Prostate gland (tissue), 2 donors: ENCODE results near the gene KAZN. TPM values are rescaled to one million over a fixed set of nuclear protein-coding genes. Genes with fewer than 3 reads are reported as not detected.

Experiments used
- DNase-seq: peaks from one replicate; pipeline ENCODE4 v3.0.0-alpha.2; 2019; ENCODE audit warnings: low spot score
- H3K27ac ChIP-seq, 2 donors: fragments of 200-600 bp; sonication (generic); 2 replicates each; pipeline ENCODE4 v1.5.1; 2017 to 2019
- H3K27me3 ChIP-seq: fragments of 200-600 bp; sonication (generic); replicated peaks from 2 replicates; pipeline ENCODE4 v1.5.1; 2019; ENCODE audit not compliant: insufficient read depth
- H3K36me3 ChIP-seq, 2 donors: fragments of 200-600 bp; sonication (generic); 1 replicate in 1 of 2; 2 replicates in 1 of 2; pipeline versions ENCODE4 v1.5.1 to v1.8.1; 2017 to 2019
- H3K4me1 ChIP-seq: fragments of 200-600 bp; sonication (generic); replicated peaks from 2 replicates; pipeline ENCODE4 v1.5.1; 2019
- H3K4me3 ChIP-seq, 2 donors: fragments of 200-600 bp; sonication (generic); 2 replicates each; pipeline ENCODE4 v1.5.1; 2017 to 2019
- H3K9me3 ChIP-seq: fragments of 200-600 bp; sonication (generic); 2 replicates; pipeline ENCODE4 v1.5.1; 2017
- CTCF ChIP-seq, 4 experiments: fragments of 200-600 bp in 2 of 4; fragments of 450-650 bp in 2 of 4; sonication (generic) in 2 of 4; IDR thresholded peaks; 1 replicate in 3 of 4; 2 replicates in 1 of 4; pipeline ENCODE4 v1.5.1; 2016 to 2019; ENCODE audit warnings: antibody characterized with exemption in 4 of 4, mild to moderate bottlenecking in 2 of 4, moderate library complexity in 2 of 4
- POLR2A ChIP-seq: fragments of 450-650 bp; IDR thresholded peaks from one replicate; pipeline ENCODE4 v1.6.1; 2016; ENCODE audit warnings: antibody characterized with exemption, mild to moderate bottlenecking
- POLR2AphosphoS5 ChIP-seq: sonication (generic); formaldehyde crosslinking; IDR thresholded peaks from one replicate; pipeline ENCODE4 v1.6.1; 2017; ENCODE audit warnings: antibody characterized with exemption
- WGBS: methylation state at CpG from one replicate; pipeline ENCODE4 v1.1.5; 2018; 5-methylcytosine and 5-hydroxymethylcytosine counted together
- intact Hi-C: fragments of 100-400 bp; cut with DNase I; formaldehyde crosslinking; loops from one replicate; pipeline ENCODE4 v1.14.2; 2022
- total RNA-seq, 2 donors: library from RNA; depleted of rRNA; stranded (reverse); fragments of >200 nt; gene quantifications; one replicate each; pipeline ENCODE4 v1.1.0, GENCODE V29; 2016

KAZN gene
- total RNA-seq, 2 donors from 2014 or later, result 8.3 to 12.7 TPM

- H3K36me3 ChIP-seq, result no peaks in the 10 kb centered on the region
- DNase-seq, result no peak
- TF ChIP-seq POLR2AphosphoS5 (no peak), POLR2A (no peak), CTCF (IDR thresholded peaks at IDR 0.05) (no peak)
- peaks cover 3% of the 10 kb centered on the region for H3K27me3 ChIP-seq
- intact Hi-C loops, result no loop called here
- H3K9me3 ChIP-seq, result no peaks in the 10 kb centered on the region
- no peak overlapping the region for H3K27ac ChIP-seq
- H3K4me1 ChIP-seq, result no peaks in the 10 kb centered on the region
- no peak overlapping the region for H3K4me3 ChIP-seq
- WGBS, result 71% methylated on average over 8 of the region's 11 CpGs
These were observed 99.8 kb downstream of the KAZN start for GRCh38 chr1:14698314-14698713.

- 56% methylated on average over 8 of the region's 8 CpGs for WGBS
These were observed 101.1 kb downstream of the KAZN start for GRCh38 chr1:14699620-14700019.

GRCh38 chr1:14704846-14705245 is 106.4 kb downstream of the KAZN start:
- intact Hi-C loops, result no loop called here
- no peak for DNase-seq
- no peaks in the 10 kb centered on the region for H3K4me1 ChIP-seq
- H3K36me3 ChIP-seq, result no peaks in the 10 kb centered on the region
- H3K9me3 ChIP-seq, result no peaks in the 10 kb centered on the region
- WGBS, result 96% methylated on average over 1 of the region's 1 CpG
- no peaks in the 10 kb centered on the region for H3K27me3 ChIP-seq
- TF ChIP-seq POLR2A, result no peak
- TF ChIP-seq POLR2AphosphoS5, result no peak
- no peak for TF ChIP-seq CTCF (IDR thresholded peaks at IDR 0.05)
- no peak overlapping the region for H3K27ac ChIP-seq
- no peak overlapping the region for H3K4me3 ChIP-seq

More at GRCh38 chr1:14699620-14700019, 101.1 kb downstream of the KAZN start:
- no peaks in the 10 kb centered on the region for H3K9me3 ChIP-seq
- no peaks in the 10 kb centered on the region for H3K4me1 ChIP-seq
- H3K27ac ChIP-seq, result no peak overlapping the region
- H3K4me3 ChIP-seq, result no peak overlapping the region
- H3K36me3 ChIP-seq, result no peaks in the 10 kb centered on the region
- intact Hi-C loops, result no loop called here
- DNase-seq, result no peak
- peaks cover 3% of the 10 kb centered on the region for H3K27me3 ChIP-seq
- TF ChIP-seq POLR2A (no peak), POLR2AphosphoS5 (no peak), CTCF (IDR thresholded peaks at IDR 0.05) (no peak)

GRCh38 chr1:14705824-14706223 is 107.3 kb downstream of the KAZN start:
- Histone ChIP-seq H3K9me3 (no peaks in the 10 kb centered on the region), H3K4me3 (no peak overlapping the region), H3K27me3 (no peaks in the 10 kb centered on the region), H3K36me3 (no peaks in the 10 kb centered on the region), H3K4me1 (no peaks in the 10 kb centered on the region), H3K27ac (no peak overlapping the region)
- intact Hi-C loops, result no loop called here
- TF ChIP-seq POLR2A, result no peak
- no peak for TF ChIP-seq POLR2AphosphoS5
- TF ChIP-seq CTCF (IDR thresholded peaks at IDR 0.05), result no peak
- no peak for DNase-seq
- 99% methylated on average over 5 of the region's 5 CpGs for WGBS

GRCh38 chr1:14706631-14707030 is 108.1 kb downstream of the KAZN start:
- 82% methylated on average over 5 of the region's 5 CpGs for WGBS
- no peaks in the 10 kb centered on the region for H3K4me1 ChIP-seq
- no peaks in the 10 kb centered on the region for H3K9me3 ChIP-seq
- no peak overlapping the region for H3K27ac ChIP-seq
- H3K27me3 ChIP-seq, result no peaks in the 10 kb centered on the region
- no peak overlapping the region for H3K4me3 ChIP-seq
- no peak for DNase-seq
- intact Hi-C loops, result no loop called here
- TF ChIP-seq POLR2A (no peak), CTCF (IDR thresholded peaks at IDR 0.05) (no peak), POLR2AphosphoS5 (no peak)
- no peaks in the 10 kb centered on the region for H3K36me3 ChIP-seq
